ENCODE data around the gene ASB18. TPM values are rescaled to one million over a fixed set of nuclear protein-coding genes. Genes with fewer than 3 reads are reported as not detected.

The ASB18 gene
- total RNA-seq, 1 experiment from 2014 or later = not detected

GRCh38 chr2:236166796-236167296 is 97.4 kb downstream of the ASB18 start:
- Histone ChIP-seq H3K4me3 (ENCODE audit: low read depth, low read length) (peak overlapping the region; percentile 70), H3K4me1 (no peaks in the 10 kb centered on the region), H3K27me3 (replicated peaks; ENCODE audit: control insufficient read depth, insufficient read depth, low read length) (no peaks in the 10 kb centered on the region), H3K9me3 (no peaks in the 10 kb centered on the region), H3K36me3 (ENCODE audit: control insufficient read depth, insufficient read depth, low read length) (no peaks in the 10 kb centered on the region)
- Mint-ChIP-seq H3K36me3 (ENCODE audit: insufficient read depth, unreplicated experiment) (peaks cover 5% of the 10 kb centered on the region), H3K4me3 (ENCODE audit: unreplicated experiment) (peak overlapping the region; percentile 62), H3K27me3 (ENCODE audit: insufficient read depth, unreplicated experiment) (no peaks in the 10 kb centered on the region), H3K4me1 (ENCODE audit: low read depth, unreplicated experiment) (no peaks in the 10 kb centered on the region), H3K27ac (ENCODE audit: unreplicated experiment) (no peak overlapping the region), H3K9me3 (ENCODE audit: unreplicated experiment) (no peaks in the 10 kb centered on the region)
- BruUV-seq (replicated peaks) = no TSS peak
- ChIA-PET CTCF (no interaction called here), POLR2A (no interaction called here)
- DNase-seq = no peak
- TF ChIP-seq CTCF (IDR thresholded peaks at IDR 0.05; ENCODE audit: insufficient read depth in 1 of 2, low read depth in 1 of 2, low read length in 1 of 2, severe bottlenecking in 1 of 2, unreplicated experiment in 1 of 2) = no peak
- intact Hi-C loops (cut with micrococcal nuclease; ENCODE audit: unreplicated experiment) = no loop called here

DNA sequence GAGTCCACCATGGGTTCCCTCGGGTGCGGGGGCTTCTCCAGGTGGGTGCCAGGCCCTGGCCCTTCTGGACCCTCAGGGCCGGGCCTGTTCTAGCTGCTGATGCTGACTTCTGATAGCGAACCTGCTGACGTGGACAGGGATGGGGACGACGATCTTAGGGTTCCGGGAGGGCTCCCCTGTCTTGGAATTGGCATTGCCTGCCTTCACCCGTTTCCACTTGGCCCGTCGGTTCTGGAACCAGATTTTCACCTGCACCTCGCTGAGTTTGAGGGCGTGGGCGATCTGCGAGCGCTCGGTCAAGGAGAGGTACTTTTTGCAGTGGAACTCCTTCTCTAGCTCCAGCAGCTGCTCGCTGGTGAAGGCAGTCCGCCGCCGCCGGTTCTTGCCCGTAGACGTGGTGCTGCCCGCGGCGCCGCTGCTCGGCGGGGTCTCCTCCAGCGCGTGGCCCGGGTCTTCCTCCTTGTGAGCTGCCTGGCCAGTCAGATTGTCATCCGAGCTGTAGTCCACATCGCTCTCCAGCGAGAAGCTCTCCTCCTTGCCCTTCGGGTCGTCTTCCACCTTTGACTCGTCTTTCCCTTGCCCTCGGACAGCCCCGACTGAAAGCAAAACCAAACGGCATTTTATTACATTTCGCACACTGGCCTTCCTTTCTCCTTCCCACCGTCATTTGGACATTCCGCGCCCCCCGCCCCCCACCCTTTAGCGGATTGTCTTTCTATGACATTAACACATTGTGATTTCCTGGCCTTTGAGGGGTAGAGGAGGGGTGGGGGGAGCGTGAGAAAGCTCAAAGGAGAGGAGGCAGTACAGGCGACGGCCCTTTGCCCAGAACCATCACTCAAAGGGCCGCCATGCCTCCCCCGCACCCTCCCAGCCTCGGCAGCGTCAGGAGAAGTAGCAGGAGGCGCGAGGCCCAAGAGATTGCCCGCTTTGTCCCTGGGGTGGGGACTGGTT is 98.1 kb downstream of the ASB18 start:
- H3K27ac Mint-ChIP-seq (ENCODE audit: unreplicated experiment) = no peak overlapping the region

More for the DNA sequence above, 98.1 kb downstream of the ASB18 start:
- no peaks in the 10 kb centered on the region for H3K27me3 ChIP-seq (replicated peaks; ENCODE audit: control insufficient read depth, insufficient read depth, low read length)
- peak overlapping the region; percentile 70 for H3K4me3 ChIP-seq (ENCODE audit: low read depth, low read length)
- POLR2A ChIA-PET = no interaction called here
- H3K27me3 Mint-ChIP-seq (ENCODE audit: insufficient read depth, unreplicated experiment) = no peaks in the 10 kb centered on the region
- H3K4me1 ChIP-seq = no peaks in the 10 kb centered on the region
- CTCF ChIA-PET = no interaction called here
- H3K4me1 Mint-ChIP-seq (ENCODE audit: low read depth, unreplicated experiment) = no peaks in the 10 kb centered on the region
- peaks cover 5% of the 10 kb centered on the region for H3K36me3 Mint-ChIP-seq (ENCODE audit: insufficient read depth, unreplicated experiment)
- peak overlapping the region; percentile 62 for H3K4me3 Mint-ChIP-seq (ENCODE audit: unreplicated experiment)
- intact Hi-C loops (cut with micrococcal nuclease; ENCODE audit: unreplicated experiment) = no loop called here
- TF ChIP-seq CTCF (IDR thresholded peaks at IDR 0.05; ENCODE audit: insufficient read depth in 1 of 2, low read depth in 1 of 2, low read length in 1 of 2, severe bottlenecking in 1 of 2, unreplicated experiment in 1 of 2) = no peak
- H3K36me3 ChIP-seq (ENCODE audit: control insufficient read depth, insufficient read depth, low read length) = no peaks in the 10 kb centered on the region
- no peaks in the 10 kb centered on the region for H3K9me3 ChIP-seq
- no peak for DNase-seq
- no TSS peak for BruUV-seq (replicated peaks)
- no peaks in the 10 kb centered on the region for H3K9me3 Mint-ChIP-seq (ENCODE audit: unreplicated experiment)
